Forelimb muscle (tissue), 1 donor: ENCODE measurements around the gene MAGEA1. TPM values are rescaled to one million over a fixed set of nuclear protein-coding genes. Genes with fewer than 3 reads are reported as not detected.
"Not testable (repeated sequence)": the region's sequence is repeated elsewhere in the genome, so short reads cannot be mapped to it uniquely, and the experiment has no call there.

Source experiments
- DNase-seq: peaks from one replicate; pipeline ENCODE4 v3.0.0-alpha.2; 2013; ENCODE audit warnings: low read depth
- polyA plus RNA-seq: library from polyadenylated mRNA; unstranded; fragments of 120-200 nt; gene quantifications from one replicate; pipeline ENCODE4 v1.2.1, GENCODE V29; 2013; ENCODE audit not compliant: insufficient read length

Gene MAGEA1
- polyA plus RNA-seq, result not detected

GRCh38 chrX:153179131-153179530 is at the start of gene MAGEA1:
Gene MAGEA1, plus strand, starts transcription at chrX:153179284. Its CDS starts 3,106 bp downstream, at chrX:153182390.
- DNase-seq, result no peak

- DNase-seq, result not testable (repeated sequence)
Measured at GRCh38 chrX:153132924-153133323, 46.2 kb upstream of the MAGEA1 start.

- not testable (repeated sequence) for DNase-seq
Measured at GRCh38 chrX:153139074-153139473, 40.0 kb upstream of the MAGEA1 start.

- not testable (repeated sequence) for DNase-seq
Measured at GRCh38 chrX:153146288-153146687, 32.8 kb upstream of the MAGEA1 start.

GRCh38 chrX:153153516-153153915 is 25.6 kb upstream of the MAGEA1 start:
- DNase-seq, result no peak

GRCh38 chrX:153157450-153157849 is 21.6 kb upstream of the MAGEA1 start:
- DNase-seq, result no peak

GRCh38 chrX:153158319-153158718 is 20.8 kb upstream of the MAGEA1 start:
- DNase-seq, result no peak

- DNase-seq, result no peak
Measured at GRCh38 chrX:153161952-153162351, 17.1 kb upstream of the MAGEA1 start.

GRCh38 chrX:153164733-153165132 is 14.4 kb upstream of the MAGEA1 start:
- no peak for DNase-seq

- DNase-seq, result not testable (repeated sequence)
Measured at GRCh38 chrX:153168423-153168822, 10.7 kb upstream of the MAGEA1 start.

GRCh38 chrX:153181822-153182221 is 2.7 kb downstream of the MAGEA1 start:
- DNase-seq, result no peak

GRCh38 chrX:153184787-153185186 is 5.7 kb downstream of the MAGEA1 start:
- no peak for DNase-seq

- no peak for DNase-seq
Measured at GRCh38 chrX:153190381-153190780, 11.3 kb downstream of the MAGEA1 start.

- DNase-seq, result no peak
Measured at GRCh38 chrX:153200462-153200861, 21.4 kb downstream of the MAGEA1 start.

GRCh38 chrX:153206425-153207046 is 27.5 kb downstream of the MAGEA1 start:
- no peak for DNase-seq

GRCh38 chrX:153209347-153209746 is 30.3 kb downstream of the MAGEA1 start:
- no peak for DNase-seq

GRCh38 chrX:153214934-153215333 is 35.9 kb downstream of the MAGEA1 start:
- DNase-seq, result no peak

- no peak for DNase-seq
Measured at GRCh38 chrX:153216926-153217325, 37.8 kb downstream of the MAGEA1 start.

- no peak for DNase-seq
Measured at GRCh38 chrX:153225438-153226098, 46.5 kb downstream of the MAGEA1 start.

GRCh38 chrX:153226344-153227185 is 47.5 kb downstream of the MAGEA1 start:
- no peak for DNase-seq
